ENCODE measurements around the gene MAP4K5. TPM values are rescaled to one million over a fixed set of nuclear protein-coding genes. Genes with fewer than 3 reads are reported as not detected.
"Not testable (repeated sequence)": the region's sequence is repeated elsewhere in the genome, so short reads cannot be mapped to it uniquely, and the experiment has no call there.

MAP4K5 gene
- total and polyA plus RNA-seq, 12 donors, result 7.1 to 19.8 (median 11.2) TPM

DNA sequence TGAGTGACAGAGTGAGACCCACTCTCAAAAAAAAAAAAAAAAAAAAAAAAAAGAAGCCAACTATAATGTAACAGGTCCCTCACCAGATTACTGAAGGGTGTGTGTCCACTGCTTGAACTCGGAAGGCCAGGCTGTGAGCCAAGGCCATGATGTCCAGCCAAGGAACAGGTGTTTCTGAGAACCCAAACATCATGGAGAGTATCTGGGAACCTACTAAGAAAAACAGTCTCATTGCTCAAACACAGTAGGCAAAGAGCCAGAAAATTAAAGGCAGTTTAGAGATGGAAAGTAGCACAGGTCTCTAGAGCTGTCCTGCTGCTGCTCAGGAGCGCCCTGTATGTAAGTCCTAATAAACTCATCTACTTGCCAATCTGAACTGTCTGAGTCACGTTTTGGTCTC, 12.5 kb upstream of the MAP4K5 start:
- no peak for DNase-seq
- Histone ChIP-seq H3K27ac (no peak overlapping the region), H3K4me1 (peaks cover 0 to 3% (median 0%) of the 10 kb centered on the region in 9 donors), H3K27me3 (peaks cover 0 to 4% (median 0%) of the 10 kb centered on the region in 7 donors), H3K9me3 (no peaks in the 10 kb centered on the region), H3K4me3 (no peak overlapping the region), H3K36me3 (no peaks in the 10 kb centered on the region)
- intact Hi-C loops (cut with DNase I), result loop anchor here in 1 of 10 donors (5.0 kb wide), 1 partner anchor 232 kb away; no protein-coding TSS in a partner anchor
- no peak for TF ChIP-seq CTCF (IDR thresholded peaks at IDR 0.05)
- no peak for ATAC-seq
- WGBS, 2 donors, result 69 to 79% methylated on average over 3 of the region's 3 CpGs

DNA sequence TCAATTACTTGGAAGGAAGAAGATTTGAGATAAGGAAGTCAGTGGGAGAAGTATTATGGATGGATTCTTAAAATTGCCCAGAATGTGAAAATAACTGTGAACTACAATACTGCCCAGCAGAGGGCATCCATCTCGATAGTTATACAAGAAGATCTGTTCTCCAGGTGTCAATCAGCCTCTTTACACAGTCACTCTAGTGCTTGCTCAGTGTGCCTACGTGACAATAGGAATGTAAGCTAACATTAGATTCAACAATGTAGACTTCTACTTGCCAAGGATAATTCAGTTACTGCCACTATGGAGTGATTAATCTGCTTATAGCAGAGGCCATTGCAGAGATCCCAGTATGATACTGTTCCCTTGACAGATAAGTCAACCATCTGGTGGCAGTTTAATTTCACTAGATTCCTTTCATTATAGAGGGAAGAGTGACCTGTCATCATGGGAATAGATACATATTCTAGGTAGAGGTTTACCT, 10.6 kb upstream of the MAP4K5 start:
- DNase-seq, result peak in 1 of 2 donors; percentile 29
- H3K27ac ChIP-seq, result no peak overlapping the region
- H3K4me1 ChIP-seq, result peaks cover 0 to 3% (median 0%) of the 10 kb centered on the region in 9 donors
- intact Hi-C loops (cut with DNase I), result loop anchor here in 1 of 10 donors (5.0 kb wide), 1 partner anchor 234 kb away; no protein-coding TSS in a partner anchor
- no peaks in the 10 kb centered on the region for H3K9me3 ChIP-seq
- peak; percentile 21 to 66 (median 58) for TF ChIP-seq CTCF (IDR thresholded peaks at IDR 0.05)
- 11 to 14% methylated on average over 2 of the region's 2 CpGs for WGBS, 2 donors
- ATAC-seq, result peak in 3 of 8 donors; percentile 25 to 51 (median 33)
- H3K36me3 ChIP-seq, result no peaks in the 10 kb centered on the region
- no peaks in the 10 kb centered on the region for H3K27me3 ChIP-seq
- no peak overlapping the region for H3K4me3 ChIP-seq

GRCh38 chr14:50541159-50541567, 8.8 kb upstream of the MAP4K5 start:
- H3K36me3 ChIP-seq, result no peaks in the 10 kb centered on the region
- H3K4me3 ChIP-seq, result no peak overlapping the region
- no peak overlapping the region for H3K27ac ChIP-seq
- no peaks in the 10 kb centered on the region for H3K27me3 ChIP-seq
- ATAC-seq (no peak), DNase-seq (no peak)
- intact Hi-C loops (cut with DNase I), result loop anchor here in 2 of 10 donors (2.0 to 5.0 kb wide), 2 partner anchors 236 kb away; no protein-coding TSS in a partner anchor
- peaks cover 0 to 3% (median 0%) of the 10 kb centered on the region in 9 donors for H3K4me1 ChIP-seq
- 59 to 76% methylated on average over 1 of the region's 1 CpG for WGBS, 2 donors
- TF ChIP-seq CTCF (IDR thresholded peaks at IDR 0.05), result no peak
- no peaks in the 10 kb centered on the region for H3K9me3 ChIP-seq

DNA sequence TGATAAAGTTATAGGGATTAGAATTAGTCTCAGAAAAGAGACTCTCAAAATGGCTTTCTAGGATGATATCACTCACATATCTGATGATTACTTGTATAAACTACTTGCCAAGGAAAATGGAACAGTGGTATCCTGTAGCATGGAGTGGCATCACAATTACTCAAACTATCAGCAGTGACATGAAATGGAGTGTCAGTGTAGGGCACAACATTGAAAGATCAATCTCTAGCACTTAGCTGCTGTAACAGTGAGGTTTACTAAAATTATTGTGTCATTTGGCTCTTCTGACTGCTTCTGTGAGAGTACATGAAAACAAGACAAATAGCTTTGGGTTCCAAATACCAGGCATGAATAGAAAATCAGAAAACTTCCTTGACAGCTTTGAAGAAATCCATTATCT, 6.7 kb upstream of the MAP4K5 start:
- DNase-seq (no peak), ATAC-seq (no peak)
- no peak for TF ChIP-seq CTCF (IDR thresholded peaks at IDR 0.05)
- Histone ChIP-seq H3K9me3 (no peaks in the 10 kb centered on the region), H3K27ac (no peak overlapping the region), H3K27me3 (no peaks in the 10 kb centered on the region), H3K4me1 (peaks cover 0 to 3% (median 0%) of the 10 kb centered on the region in 9 donors), H3K36me3 (no peaks in the 10 kb centered on the region), H3K4me3 (no peak overlapping the region)
- intact Hi-C loops (cut with DNase I), result no loop called here

DNA sequence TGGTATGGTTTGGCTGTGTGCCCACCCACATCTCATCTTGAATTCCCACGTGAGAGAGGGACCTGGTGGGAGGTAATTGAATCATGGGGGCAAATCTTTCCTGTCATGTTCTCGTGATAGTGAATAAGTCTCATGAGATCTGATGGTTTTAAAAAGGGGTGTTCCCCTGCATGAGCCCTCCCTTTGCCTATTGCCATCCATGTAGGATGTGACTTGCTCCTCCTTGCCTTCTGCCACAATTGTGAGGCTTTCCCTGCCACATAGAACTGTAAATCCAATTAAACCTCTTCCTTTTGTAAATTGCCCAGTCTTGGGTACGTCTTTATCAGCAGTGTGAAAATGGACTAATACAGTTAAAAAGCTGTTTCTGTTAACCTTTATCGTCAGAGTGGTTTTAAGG, 5.7 kb upstream of the MAP4K5 start:
- DNase-seq; H3K4me3 ChIP-seq; intact Hi-C loops (cut with DNase I); H3K4me1 ChIP-seq; H3K9me3 ChIP-seq; H3K27me3 ChIP-seq; ATAC-seq; H3K36me3 ChIP-seq; H3K27ac ChIP-seq: not testable (repeated sequence)
- whole genome bisulfite sequencing, 2 donors, result 59 to 63% methylated on average over 4 of the region's 4 CpGs

Data from heart right ventricle (tissue), 16 donors.